ENCODE results near the gene CLRN2. TPM values are rescaled to one million over a fixed set of nuclear protein-coding genes. Genes with fewer than 3 reads are reported as not detected.

Gene CLRN2
- total and polyA plus RNA-seq, 2 donors (not counting 3 experiments of a cell fraction or from before 2014, with no cell fraction given), result not detected

- Histone ChIP-seq H3K9me1 (replicated peaks; ENCODE audit: control insufficient read depth, extremely low read depth, insufficient read depth, low read length) (no peaks in the 10 kb centered on the region), H3K27ac (ENCODE audit: insufficient read depth, low read depth, low read length) (no peak overlapping the region), H3K4me1 (ENCODE audit: control insufficient read depth, extremely low read depth, insufficient read depth, low read length) (peaks cover 3% of the 10 kb centered on the region), H2AFZ (ENCODE audit: low read depth, low read length) (no peak overlapping the region), H3K9ac (replicated peaks; ENCODE audit: extremely low read depth, insufficient read depth, low read length) (no peak overlapping the region), H4K20me1 (replicated peaks; ENCODE audit: control insufficient read depth, extremely low read depth, insufficient read depth, low read length) (no peaks in the 10 kb centered on the region), H3K4me3 (replicated peaks in 1 of 3; ENCODE audit: insufficient read depth in 1 of 3, low read depth in 1 of 3, low read length in 3 of 3) (no peak overlapping the region), H3K4me2 (ENCODE audit: insufficient read depth, low read length) (no peak overlapping the region), H3K79me2 (ENCODE audit: control insufficient read depth, insufficient read depth, low read length) (no peaks in the 10 kb centered on the region), H3K36me3 (ENCODE audit: control insufficient read depth in 2 of 2, extremely low read depth in 1 of 2, insufficient read depth in 2 of 2, low read length in 2 of 2) (no peaks in the 10 kb centered on the region), H3K9me3 (replicated peaks; ENCODE audit: control insufficient read depth, insufficient read depth, low read length) (no peaks in the 10 kb centered on the region), H3K27me3 (ENCODE audit: control insufficient read depth in 2 of 2, insufficient read depth in 2 of 2, low read length in 2 of 2) (no peaks in the 10 kb centered on the region)
- no TSS peak for BruUV-seq (replicated peaks)
- dilution Hi-C loops (cut with MboI; ENCODE audit: extremely low pct_ligation_motif_present, low sequenced_read_pairs), result no loop called here
- FAIRE-seq (no peak), DNase-seq (ENCODE audit: low read depth, low spot score) (no peak)
- no peak for TF ChIP-seq MAX (IDR thresholded peaks at IDR 0.05; ENCODE audit: insufficient read depth, insufficient read length)
- TF ChIP-seq GATA2 (IDR thresholded peaks at IDR 0.05; ENCODE audit: insufficient read depth, insufficient read length, low read depth, low read length), result no peak
- no peak for TF ChIP-seq EZH2 (IDR thresholded peaks at IDR 0.05; ENCODE audit: borderline replicate concordance, low read depth, low read length, severe bottlenecking)
- no peak for TF ChIP-seq POLR2AphosphoS5 (IDR thresholded peaks at IDR 0.05; ENCODE audit: insufficient read depth, low read depth, low read length)
- no peak for TF ChIP-seq POLR2A (IDR thresholded peaks at IDR 0.05; ENCODE audit: low read depth, low read length)
- TF ChIP-seq JUN (IDR thresholded peaks at IDR 0.05; ENCODE audit: borderline replicate concordance, insufficient read depth, insufficient read length, low read depth), result no peak
- no peak for TF ChIP-seq MYC (IDR thresholded peaks at IDR 0.05; ENCODE audit: low read depth, low read length)
- CTCF ChIA-PET, result interaction anchor here (1.6 kb wide), 1 partner anchor 8 kb away, joined by 5 read pairs; no protein-coding TSS in a partner anchor
- intact Hi-C loops (cut with micrococcal nuclease), result no loop called here
- POLR2A ChIA-PET, result no interaction called here
Measured at GRCh38 chr4:17480210-17480927, 34.6 kb upstream of the CLRN2 start.

GRCh38 chr4:17480955-17481354 lies 34.0 kb upstream of the CLRN2 start:
- Histone ChIP-seq H3K79me2 (ENCODE audit: control insufficient read depth, insufficient read depth, low read length) (no peaks in the 10 kb centered on the region), H3K9me1 (replicated peaks; ENCODE audit: control insufficient read depth, extremely low read depth, insufficient read depth, low read length) (no peaks in the 10 kb centered on the region), H2AFZ (ENCODE audit: low read depth, low read length) (no peak overlapping the region), H3K27me3 (ENCODE audit: control insufficient read depth in 2 of 2, insufficient read depth in 2 of 2, low read length in 2 of 2) (no peaks in the 10 kb centered on the region), H3K9me3 (replicated peaks; ENCODE audit: control insufficient read depth, insufficient read depth, low read length) (no peaks in the 10 kb centered on the region), H3K36me3 (ENCODE audit: control insufficient read depth in 2 of 2, extremely low read depth in 1 of 2, insufficient read depth in 2 of 2, low read length in 2 of 2) (no peaks in the 10 kb centered on the region), H3K27ac (ENCODE audit: insufficient read depth, low read depth, low read length) (no peak overlapping the region), H3K4me2 (ENCODE audit: insufficient read depth, low read length) (no peak overlapping the region), H3K4me3 (replicated peaks in 1 of 3; ENCODE audit: insufficient read depth in 1 of 3, low read depth in 1 of 3, low read length in 3 of 3) (no peak overlapping the region), H4K20me1 (replicated peaks; ENCODE audit: control insufficient read depth, extremely low read depth, insufficient read depth, low read length) (no peaks in the 10 kb centered on the region), H3K9ac (replicated peaks; ENCODE audit: extremely low read depth, insufficient read depth, low read length) (no peak overlapping the region), H3K4me1 (ENCODE audit: control insufficient read depth, extremely low read depth, insufficient read depth, low read length) (no peaks in the 10 kb centered on the region)
- no TSS peak for BruUV-seq (replicated peaks)
- ChIA-PET POLR2A (no interaction called here), CTCF (interaction anchor here (1.6 kb wide), 1 partner anchor 9 kb away, joined by 5 read pairs; no protein-coding TSS in a partner anchor)
- intact Hi-C loops (cut with micrococcal nuclease) (no loop called here), dilution Hi-C loops (cut with MboI; ENCODE audit: extremely low pct_ligation_motif_present, low sequenced_read_pairs) (no loop called here)
- DNase-seq (ENCODE audit: low read depth, low spot score), result no peak
- TF ChIP-seq JUN (IDR thresholded peaks at IDR 0.05; ENCODE audit: borderline replicate concordance, insufficient read depth, insufficient read length, low read depth) (no peak), EZH2 (IDR thresholded peaks at IDR 0.05; ENCODE audit: borderline replicate concordance, low read depth, low read length, severe bottlenecking) (no peak), FOS (IDR thresholded peaks at IDR 0.05; ENCODE audit: borderline replicate concordance, insufficient read depth, low read length) (no peak), GATA2 (IDR thresholded peaks at IDR 0.05; ENCODE audit: insufficient read depth, insufficient read length, low read depth, low read length) (no peak), CTCF (IDR thresholded peaks at IDR 0.05; ENCODE audit: extremely low read depth in 1 of 2, insufficient read depth in 1 of 2, low read depth in 1 of 2, low read length in 2 of 2) (no peak), MYC (IDR thresholded peaks at IDR 0.05; ENCODE audit: low read depth, low read length) (no peak), POLR2A (IDR thresholded peaks at IDR 0.05; ENCODE audit: low read depth, low read length) (no peak), POLR2AphosphoS5 (IDR thresholded peaks at IDR 0.05; ENCODE audit: insufficient read depth, low read depth, low read length) (no peak), MAX (IDR thresholded peaks at IDR 0.05; ENCODE audit: insufficient read depth, insufficient read length) (no peak)
- no peak for FAIRE-seq
